Stimulated activated CD4-positive, alpha-beta T cell treated with anti-CD3 and anti-CD28 coated beads, TNF-alpha, amount 100 ng/mL, for 4 hours (primary cell): ENCODE measurements around the gene PTGFRN.

Source experiments
- DNase-seq, 3 experiments: peaks; one replicate each; pipeline ENCODE4 v3.0.0-alpha.2; 2020; ENCODE audit warnings: low read depth in 3 of 3

Gene PTGFRN

GRCh38 chr1:116944613-116945012 lies 34.9 kb downstream of the PTGFRN start:
- DNase-seq: no peak

GRCh38 chr1:116945421-116945820 lies 35.7 kb downstream of the PTGFRN start:
- no peak for DNase-seq

GRCh38 chr1:116945996-116946395 lies 36.3 kb downstream of the PTGFRN start:
- DNase-seq: no peak

GRCh38 chr1:116947092-116947860 lies 37.6 kb downstream of the PTGFRN start:
- no peak for DNase-seq

GRCh38 chr1:116948046-116948445 lies 38.3 kb downstream of the PTGFRN start:
- no peak for DNase-seq

- DNase-seq: no peak
These were observed 38.9 kb downstream of the PTGFRN start for GRCh38 chr1:116948642-116949041.

- no peak for DNase-seq
These were observed 39.7 kb downstream of the PTGFRN start for GRCh38 chr1:116949213-116949985.

GRCh38 chr1:116950517-116951199 lies 40.9 kb downstream of the PTGFRN start:
- DNase-seq: no peak

GRCh38 chr1:116951200-116951935 lies 41.7 kb downstream of the PTGFRN start:
- no peak for DNase-seq

- no peak for DNase-seq
These were observed 43.1 kb downstream of the PTGFRN start for GRCh38 chr1:116952738-116953275.

- no peak for DNase-seq
These were observed 44.7 kb downstream of the PTGFRN start for GRCh38 chr1:116954440-116954839.

- DNase-seq: no peak
These were observed 46.7 kb downstream of the PTGFRN start for GRCh38 chr1:116956378-116956777.

- DNase-seq: no peak
These were observed 47.9 kb downstream of the PTGFRN start for GRCh38 chr1:116957646-116958045.

- no peak for DNase-seq
These were observed 48.4 kb downstream of the PTGFRN start for GRCh38 chr1:116958110-116958509.

- DNase-seq: no peak
These were observed 49.3 kb downstream of the PTGFRN start for GRCh38 chr1:116958977-116959376.

GRCh38 chr1:116961606-116962005 lies 51.9 kb downstream of the PTGFRN start:
- DNase-seq: no peak

GRCh38 chr1:116962987-116963639 lies 53.4 kb downstream of the PTGFRN start:
- DNase-seq: no peak

- DNase-seq: no peak
These were observed 57.1 kb downstream of the PTGFRN start for GRCh38 chr1:116966791-116967190.

GRCh38 chr1:116968724-116969123 lies 59.0 kb downstream of the PTGFRN start:
- no peak for DNase-seq

- DNase-seq: no peak
These were observed 61.6 kb downstream of the PTGFRN start for GRCh38 chr1:116971258-116971860.
